ENCODE data around the gene WDR19.

The WDR19 gene

GRCh38 chr4:39305912-39306677 lies 123.8 kb downstream of the WDR19 start:
- DNase-seq, result no peak

- no peak for DNase-seq
Observed at GRCh38 chr4:39308611-39309010, 126.3 kb downstream of the WDR19 start.

- no peak for DNase-seq
Observed at GRCh38 chr4:39312816-39313215, 130.5 kb downstream of the WDR19 start.

GRCh38 chr4:39319676-39320075 lies 137.3 kb downstream of the WDR19 start:
- DNase-seq, result no peak

GRCh38 chr4:39320381-39321115 lies 138.2 kb downstream of the WDR19 start:
- DNase-seq, result no peak

GRCh38 chr4:39323821-39324220 lies 141.5 kb downstream of the WDR19 start:
- no peak for DNase-seq

GRCh38 chr4:39324446-39324845 lies 142.1 kb downstream of the WDR19 start:
- DNase-seq, result no peak

- no peak for DNase-seq
Observed at GRCh38 chr4:39324897-39325613, 142.7 kb downstream of the WDR19 start.

- DNase-seq, result no peak
Observed at GRCh38 chr4:39326468-39326977, 144.2 kb downstream of the WDR19 start.

- no peak for DNase-seq
Observed at GRCh38 chr4:39330353-39330752, 148.0 kb downstream of the WDR19 start.

- DNase-seq, result no peak
Observed at GRCh38 chr4:39331191-39331590, 148.9 kb downstream of the WDR19 start.

Measured in stimulated activated CD4-positive, alpha-beta T cell treated with anti-CD3 and anti-CD28 coated beads, Interleukin-2, amount 100 ng/mL, for 24 hours (primary cell).